DND-41 (cell line): ENCODE results near the gene RIN3.

Experiments
- ATAC-seq: fragments of 200-7000 bp; cut with Tn5 transposase; 3 replicates; pipeline ENCODE4 v1.9.1; 2021; ENCODE audit warnings: low read depth; ENCODE audit not compliant: insufficient read depth
- DNase-seq: peaks from one replicate; pipeline ENCODE4 v3.0.0-alpha.2; 2020
- H2AFZ ChIP-seq: 2 replicates; pipeline ENCODE4 v1.6.0; 2012; ENCODE audit warnings: low read depth, low read length
- H3K27ac ChIP-seq: 2 replicates; pipeline ENCODE4 v1.5.1; 2012; ENCODE audit warnings: low read length, inconsistent platforms
- H3K27me3 ChIP-seq: fragments of 200-600 bp; sonication (generic); 2 replicates; pipeline ENCODE4 v1.6.0; 2012; ENCODE audit warnings: low read length, mild to moderate bottlenecking, inconsistent platforms; ENCODE audit not compliant: insufficient read depth, poor library complexity
- H3K36me3 ChIP-seq: 2 replicates; pipeline ENCODE4 v1.5.1; 2012; ENCODE audit warnings: low read length, inconsistent platforms; ENCODE audit not compliant: insufficient read depth
- H3K4me1 ChIP-seq: 2 replicates; pipeline ENCODE4 v1.5.1; 2012; ENCODE audit warnings: mild to moderate bottlenecking, low read length; ENCODE audit not compliant: insufficient read depth
- H3K4me2 ChIP-seq: 2 replicates; pipeline ENCODE4 v1.6.0; 2012; ENCODE audit warnings: mild to moderate bottlenecking, moderate library complexity, low read length, inconsistent platforms; ENCODE audit not compliant: insufficient read depth
- H3K4me3 ChIP-seq, 2 experiments: fragments of 200-600 bp in 1 of 2; shearing (Covaris generic) in 1 of 2; 2 replicates each; pipeline ENCODE4 v1.5.1; 2012 to 2016; ENCODE audit warnings: inconsistent platforms in 2 of 2, low read length in 2 of 2, mild to moderate bottlenecking in 2 of 2, low read depth in 1 of 2, moderate library complexity in 1 of 2
- H3K79me2 ChIP-seq: 2 replicates; pipeline ENCODE4 v1.6.0; 2012; ENCODE audit warnings: low read length, inconsistent platforms; ENCODE audit not compliant: insufficient read depth
- H3K9ac ChIP-seq: 2 replicates; pipeline ENCODE4 v1.6.0; 2012; ENCODE audit warnings: low read depth, mild to moderate bottlenecking, inconsistent platforms, low read length, moderate library complexity
- H3K9me3 ChIP-seq: 2 replicates; pipeline ENCODE4 v1.5.1; 2012; ENCODE audit warnings: low read length, moderate library complexity, mild to moderate bottlenecking, inconsistent platforms; ENCODE audit not compliant: insufficient read depth, severe bottlenecking
- H4K20me1 ChIP-seq: 2 replicates; pipeline ENCODE4 v1.6.0; 2012; ENCODE audit warnings: low read length; ENCODE audit not compliant: insufficient read depth
- EZH2 ChIP-seq: IDR thresholded peaks from 3 replicates; pipeline ENCODE4 v1.6.1; 2012; ENCODE audit warnings: borderline replicate concordance, low read depth, mild to moderate bottlenecking, moderate library complexity, low read length, inconsistent platforms; ENCODE audit not compliant: severe bottlenecking
- TF ChIP-seq, protein P1 (sequence below): IDR thresholded peaks from 2 replicates; pipeline ENCODE4 v1.5.1; 2012; ENCODE audit warnings: borderline replicate concordance, low read length, moderate library complexity, mild to moderate bottlenecking; ENCODE audit not compliant: poor library complexity, severe bottlenecking; ENCODE audit errors: extremely low read depth

RIN3 gene

DNA sequence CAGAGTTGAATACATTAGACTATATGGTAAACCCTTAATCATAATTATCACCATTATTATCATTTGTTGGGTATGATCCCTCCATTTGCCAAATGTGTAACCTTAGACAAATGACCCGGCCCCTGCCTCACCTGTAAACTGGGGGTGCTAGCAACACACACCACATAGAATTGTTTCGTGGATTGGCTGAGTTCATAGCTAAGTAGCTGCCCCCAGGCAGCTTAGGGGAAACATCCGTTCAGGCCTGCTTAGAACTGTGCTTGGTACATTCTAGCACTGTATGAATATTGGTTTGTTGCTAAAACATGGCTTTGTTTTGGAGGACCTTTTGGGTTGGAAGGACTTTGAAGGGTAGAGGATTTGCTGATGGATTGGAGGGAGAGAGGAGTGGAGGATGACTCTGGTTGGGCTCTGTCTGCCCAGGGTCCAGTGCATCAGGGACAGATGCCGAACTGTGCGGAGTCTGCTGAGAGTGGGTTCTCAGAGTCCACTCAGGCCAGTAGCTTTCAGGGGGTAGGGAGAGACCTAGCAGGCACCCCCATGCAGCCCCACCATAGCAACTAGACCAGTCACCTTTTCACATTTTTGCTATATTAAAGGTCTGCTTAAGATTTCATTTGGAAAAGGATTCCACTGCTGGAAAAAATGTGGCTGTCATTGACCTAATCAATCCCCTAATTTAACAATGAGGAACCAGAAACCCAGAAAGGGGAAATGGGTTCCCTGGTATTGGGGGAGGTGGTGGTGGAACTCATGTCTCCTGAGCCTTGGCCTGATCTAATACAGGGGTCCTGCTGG lies 2.2 kb downstream of the RIN3 start:
- Histone ChIP-seq H3K4me2 (no peak overlapping the region), H3K27ac (no peak overlapping the region), H2AFZ (no peak overlapping the region), H3K4me1 (no peaks in the 10 kb centered on the region), H3K9me3 (no peaks in the 10 kb centered on the region), H4K20me1 (no peaks in the 10 kb centered on the region), H3K36me3 (no peaks in the 10 kb centered on the region), H3K4me3 (no peak overlapping the region), H3K27me3 (no peaks in the 10 kb centered on the region), H3K9ac (no peak overlapping the region), H3K79me2 (no peaks in the 10 kb centered on the region)
- ATAC-seq (no peak), DNase-seq (no peak)
- TF ChIP-seq, protein P1, sequence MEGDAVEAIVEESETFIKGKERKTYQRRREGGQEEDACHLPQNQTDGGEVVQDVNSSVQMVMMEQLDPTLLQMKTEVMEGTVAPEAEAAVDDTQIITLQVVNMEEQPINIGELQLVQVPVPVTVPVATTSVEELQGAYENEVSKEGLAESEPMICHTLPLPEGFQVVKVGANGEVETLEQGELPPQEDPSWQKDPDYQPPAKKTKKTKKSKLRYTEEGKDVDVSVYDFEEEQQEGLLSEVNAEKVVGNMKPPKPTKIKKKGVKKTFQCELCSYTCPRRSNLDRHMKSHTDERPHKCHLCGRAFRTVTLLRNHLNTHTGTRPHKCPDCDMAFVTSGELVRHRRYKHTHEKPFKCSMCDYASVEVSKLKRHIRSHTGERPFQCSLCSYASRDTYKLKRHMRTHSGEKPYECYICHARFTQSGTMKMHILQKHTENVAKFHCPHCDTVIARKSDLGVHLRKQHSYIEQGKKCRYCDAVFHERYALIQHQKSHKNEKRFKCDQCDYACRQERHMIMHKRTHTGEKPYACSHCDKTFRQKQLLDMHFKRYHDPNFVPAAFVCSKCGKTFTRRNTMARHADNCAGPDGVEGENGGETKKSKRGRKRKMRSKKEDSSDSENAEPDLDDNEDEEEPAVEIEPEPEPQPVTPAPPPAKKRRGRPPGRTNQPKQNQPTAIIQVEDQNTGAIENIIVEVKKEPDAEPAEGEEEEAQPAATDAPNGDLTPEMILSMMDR: no peak
- no peak for TF ChIP-seq EZH2

DNA sequence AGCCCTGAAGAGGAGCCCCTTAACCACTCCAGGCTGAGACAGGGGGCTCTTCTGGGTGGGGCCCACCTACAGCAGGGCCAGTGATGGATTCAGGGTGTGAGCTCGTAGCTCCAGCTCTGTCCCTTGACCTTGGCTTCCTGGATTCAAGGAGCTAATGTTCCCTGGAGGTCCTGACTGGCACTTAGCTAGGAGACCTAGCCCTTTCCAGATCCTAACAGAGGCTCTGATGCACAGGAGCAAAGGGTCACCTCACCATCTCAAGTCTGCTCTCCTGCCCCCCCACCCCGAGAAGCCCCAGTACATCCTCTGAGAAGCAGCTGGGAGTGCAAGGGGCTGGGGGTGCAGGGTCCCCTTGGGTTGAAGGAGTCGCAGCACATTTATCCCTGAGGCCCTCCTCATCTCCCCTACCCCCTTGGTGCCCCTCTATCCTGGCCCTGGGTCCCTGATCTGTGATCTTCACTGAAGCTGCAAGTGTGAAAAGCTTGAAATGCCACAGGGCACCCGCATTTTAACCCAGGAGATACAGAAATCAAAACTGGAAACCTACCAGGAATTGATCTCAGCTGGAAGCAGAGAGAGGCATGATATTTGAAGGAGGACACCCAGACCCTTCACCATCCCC lies 2.9 kb downstream of the RIN3 start:
- no peak overlapping the region for H3K27ac ChIP-seq
- no peaks in the 10 kb centered on the region for H3K36me3 ChIP-seq
- H2AFZ ChIP-seq: no peak overlapping the region
- H3K4me2 ChIP-seq: no peak overlapping the region
- H3K79me2 ChIP-seq: no peaks in the 10 kb centered on the region
- DNase-seq (no peak), ATAC-seq (no peak)
- H3K9ac ChIP-seq: no peak overlapping the region
- H3K4me1 ChIP-seq: no peaks in the 10 kb centered on the region
- no peaks in the 10 kb centered on the region for H4K20me1 ChIP-seq
- no peaks in the 10 kb centered on the region for H3K27me3 ChIP-seq
- TF ChIP-seq, protein P1: no peak
- TF ChIP-seq EZH2: no peak
- no peak overlapping the region for H3K4me3 ChIP-seq
- no peaks in the 10 kb centered on the region for H3K9me3 ChIP-seq

DNA sequence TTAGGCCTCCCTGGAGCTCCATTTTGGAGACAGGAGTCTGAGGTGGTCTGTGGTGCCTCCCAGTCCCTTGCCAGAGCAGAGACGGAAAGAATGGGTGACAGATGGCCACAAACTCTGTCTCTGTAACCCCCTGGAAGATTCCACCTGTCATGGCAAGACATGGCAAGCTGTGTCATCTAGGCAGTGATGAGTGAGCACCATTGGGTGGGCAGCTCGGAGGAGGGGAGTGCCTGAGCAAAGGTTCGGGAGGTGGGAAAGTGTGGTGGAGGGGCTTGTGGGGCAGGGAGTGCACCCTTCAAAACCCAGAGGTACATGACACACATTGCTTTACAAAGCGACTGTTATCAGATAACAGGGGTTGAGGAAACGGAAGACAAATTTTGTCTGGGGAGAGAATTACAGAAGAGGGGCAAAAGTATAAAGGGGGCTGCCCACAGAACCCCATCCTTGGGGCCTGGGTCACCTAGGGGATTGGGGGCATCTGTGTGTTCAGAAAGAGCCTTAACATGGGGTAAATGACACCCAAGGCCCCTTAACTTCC lies 3.5 kb downstream of the RIN3 start:
- Histone ChIP-seq H4K20me1 (no peaks in the 10 kb centered on the region), H3K79me2 (no peaks in the 10 kb centered on the region), H2AFZ (no peak overlapping the region), H3K36me3 (no peaks in the 10 kb centered on the region), H3K9me3 (no peaks in the 10 kb centered on the region), H3K27me3 (no peaks in the 10 kb centered on the region), H3K27ac (no peak overlapping the region), H3K4me1 (no peaks in the 10 kb centered on the region), H3K4me2 (no peak overlapping the region), H3K9ac (no peak overlapping the region), H3K4me3 (no peak overlapping the region)
- no peak for TF ChIP-seq EZH2
- DNase-seq (no peak), ATAC-seq (no peak)

DNA sequence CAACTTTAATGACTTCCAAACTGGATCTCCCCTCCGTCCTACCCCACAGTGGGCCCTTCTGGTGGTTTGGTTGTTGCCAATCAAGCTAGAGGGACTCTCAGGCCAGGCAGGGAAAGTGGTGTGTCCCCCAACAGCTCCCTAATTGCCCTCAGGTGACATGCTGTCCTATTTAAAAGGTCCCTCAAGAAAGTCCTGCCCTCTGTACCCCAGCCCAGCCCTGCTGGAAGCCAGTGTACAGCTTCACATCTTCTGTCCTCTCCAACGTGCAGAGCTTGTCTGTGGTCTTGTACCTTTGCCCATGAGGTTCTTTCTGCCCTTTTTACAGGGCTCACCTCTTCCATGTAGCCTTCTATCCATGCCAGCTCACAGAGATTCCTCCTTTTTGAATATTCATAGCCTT lies 4.2 kb downstream of the RIN3 start:
- ATAC-seq (no peak), DNase-seq (no peak)
- Histone ChIP-seq H3K9ac (no peak overlapping the region), H3K36me3 (no peaks in the 10 kb centered on the region), H3K9me3 (no peaks in the 10 kb centered on the region), H3K27me3 (no peaks in the 10 kb centered on the region), H3K4me3 (no peak overlapping the region), H2AFZ (no peak overlapping the region), H3K4me1 (no peaks in the 10 kb centered on the region), H3K79me2 (no peaks in the 10 kb centered on the region), H3K4me2 (no peak overlapping the region), H3K27ac (no peak overlapping the region), H4K20me1 (no peaks in the 10 kb centered on the region)
- TF ChIP-seq EZH2: no peak
- TF ChIP-seq, protein P1: no peak
